B cell (primary cell): ENCODE data around the gene EPB41L2. TPM values are rescaled to one million over a fixed set of nuclear protein-coding genes. Genes with fewer than 3 reads are reported as not detected.

Source experiments
- ATAC-seq: fragments of 200-7000 bp; cut with Tn5 transposase; one replicate; pipeline ENCODE4 v1.10.0; 2021; ENCODE audit warnings: low read depth, mild to moderate bottlenecking, moderate number of reproducible peaks, moderate library complexity
- CTCF ChIA-PET: fragments of 350-600 bp; sonication (Branson Sonifier 250); formaldehyde crosslinking; loops from one replicate; lab custom pipeline; 2021; ENCODE audit warnings: antibody characterized with exemption, inconsistent platforms; lab: Charles Lee
- POLR2A ChIA-PET: fragments of 350-600 bp; sonication (Branson Sonifier 250); formaldehyde crosslinking; loops from one replicate; lab custom pipeline; 2021; ENCODE audit warnings: antibody characterized with exemption; lab: Charles Lee
- DNase-seq: peaks from one replicate; pipeline ENCODE4 v3.0.0; 2013
- H2AFZ ChIP-seq: 2 replicates; pipeline ENCODE4 v1.6.1; 2012; ENCODE audit warnings: mild to moderate bottlenecking, low read depth, low read length; ENCODE audit not compliant: insufficient read depth, poor library complexity, severe bottlenecking
- H3K27ac ChIP-seq, 2 donors: 1 replicate in 1 of 2; 2 replicates in 1 of 2; pipeline ENCODE4 v1.5.1; 2012 to 2013; ENCODE audit warnings: low read length in 2 of 2, mild to moderate bottlenecking in 2 of 2, moderate library complexity in 1 of 2
- H3K27me3 ChIP-seq, 4 experiments: fragments of 200-600 bp in 1 of 4; sonication (generic) in 1 of 4; replicated peaks in 1 of 4; 1 replicate in 2 of 4; 2 replicates in 2 of 4; pipeline versions ENCODE4 v1.6.1 to v1.7.0; 2013 to 2016; ENCODE audit warnings: low read length in 3 of 4, mild to moderate bottlenecking in 2 of 4, mixed read lengths in 1 of 4, moderate library complexity in 1 of 4; ENCODE audit not compliant: insufficient read depth in 4 of 4, control insufficient read depth in 3 of 4; ENCODE audit errors: control extremely low read depth in 1 of 4
- H3K36me3 ChIP-seq, 2 experiments: replicated peaks in 1 of 2; 1 replicate in 1 of 2; 2 replicates in 1 of 2; pipeline versions ENCODE4 v1.6.1 to v1.7.1; 2013; ENCODE audit warnings: low read length in 1 of 2; ENCODE audit not compliant: insufficient read depth in 2 of 2, control insufficient read depth in 1 of 2; ENCODE audit errors: control extremely low read depth in 1 of 2, extremely low read depth in 1 of 2
- H3K4me1 ChIP-seq, 2 donors: fragments of 200-600 bp in 1 of 2; sonication (generic) in 1 of 2; 1 replicate in 1 of 2; 2 replicates in 1 of 2; pipeline versions ENCODE4 v1.5.1 to v1.6.1; 2013 to 2017; ENCODE audit warnings: low read length in 2 of 2; ENCODE audit not compliant: control insufficient read depth in 2 of 2, insufficient read depth in 2 of 2
- H3K4me2 ChIP-seq: replicated peaks from 2 replicates; pipeline ENCODE3; 2012; ENCODE audit warnings: mild to moderate bottlenecking, low read depth, low read length; ENCODE audit not compliant: poor library complexity, severe bottlenecking
- H3K4me3 ChIP-seq, 5 experiments: fragments of 200-600 bp in 1 of 5; sonication (generic) in 1 of 5; 1 replicate in 3 of 5; 2 replicates in 2 of 5; pipeline versions ENCODE4 v1.5.1 to v1.7.0; 2011 to 2016; ENCODE audit warnings: low read length in 4 of 5, mild to moderate bottlenecking in 4 of 5, low read depth in 2 of 5, control low read depth in 1 of 5, moderate library complexity in 1 of 5; ENCODE audit not compliant: insufficient read depth in 1 of 5; ENCODE audit errors: control extremely low read depth in 1 of 5, extremely low read depth in 1 of 5
- H3K79me2 ChIP-seq: fragments of 200-600 bp; sonication (generic); one replicate; pipeline ENCODE4 v1.6.0; 2016; ENCODE audit warnings: low read length; ENCODE audit not compliant: control insufficient read depth, insufficient read depth
- H3K9ac ChIP-seq: fragments of 200-600 bp; sonication (generic); 2 replicates; pipeline ENCODE4 v1.6.1; 2017; ENCODE audit warnings: mild to moderate bottlenecking, low read length, moderate library complexity
- H3K9me3 ChIP-seq, 3 donors: one replicate each; pipeline versions ENCODE4 v1.6.1 to v1.7.1; 2013; ENCODE audit warnings: low read length in 2 of 3; ENCODE audit not compliant: control insufficient read depth in 2 of 3, insufficient read depth in 1 of 3; ENCODE audit errors: control extremely low read depth in 1 of 3
- H4K20me1 ChIP-seq: 2 replicates; pipeline ENCODE4 v1.6.0; 2012; ENCODE audit warnings: mild to moderate bottlenecking, low read length; ENCODE audit not compliant: insufficient read depth, control insufficient read depth, poor library complexity, severe bottlenecking
- H3K27ac Mint-ChIP-seq: one replicate; pipeline ENCODE4 v1.8.0; 2021; ENCODE audit warnings: mixed read lengths
- H3K27me3 Mint-ChIP-seq: one replicate; pipeline ENCODE4 v1.8.0; 2021; ENCODE audit warnings: mixed read lengths
- H3K4me1 Mint-ChIP-seq: one replicate; pipeline ENCODE4 v1.8.0; 2021; ENCODE audit warnings: mixed read lengths
- H3K4me3 Mint-ChIP-seq: one replicate; pipeline ENCODE4 v1.8.0; 2021; ENCODE audit warnings: mixed read lengths
- H3K9me3 Mint-ChIP-seq: one replicate; pipeline ENCODE4 v1.8.0; 2022; ENCODE audit warnings: mixed read lengths; ENCODE audit not compliant: insufficient read depth
- EZH2 ChIP-seq: IDR thresholded peaks from 2 replicates; pipeline ENCODE4 v1.6.1; 2012; ENCODE audit warnings: borderline replicate concordance, low read depth, mild to moderate bottlenecking, moderate library complexity, low read length; ENCODE audit not compliant: insufficient read depth, poor library complexity, severe bottlenecking
- WGBS: methylation state at CpG from one replicate; pipeline ENCODE4 v1.1.5; 2013; ENCODE audit warnings: missing lambda C conversion rate; ENCODE audit not compliant: insufficient coverage; 5-methylcytosine and 5-hydroxymethylcytosine counted together
- intact Hi-C: fragments of 100-400 bp; cut with micrococcal nuclease; formaldehyde crosslinking; loops from one replicate; pipeline ENCODE4 v1.10.0; 2022
- polyA plus RNA-seq: library from polyadenylated mRNA; depleted of rRNA; stranded (reverse); fragments of >200 nt; gene quantifications from 2 replicates; pipeline ENCODE4 v1.2.3, GENCODE V29; 2012
- total RNA-seq, 2 donors: library from RNA; stranded (reverse); fragments of 120-200 nt in 1 of 2; gene quantifications; 1 replicate in 1 of 2; 2 replicates in 1 of 2; pipeline versions ENCODE4 v1.2.3 to v1.2.4, GENCODE V29; 2013 to 2022
- TF ChIP-seq, protein P1 (sequence below): fragments of 200-600 bp; IDR thresholded peaks from one replicate; pipeline ENCODE4 v1.8.0; 2022; ENCODE audit warnings: antibody characterized with exemption, mild to moderate bottlenecking

Gene EPB41L2
- total and polyA plus RNA-seq, 2 donors (not counting 1 experiment from before 2014, with no cell fraction given): 17.8 to 61.0 TPM

GRCh38 chr6:131060311-131060710, 2.7 kb downstream of the EPB41L2 start:
- 75% methylated on average over 1 of the region's 3 CpGs for WGBS
- intact Hi-C loops: loop anchor here (2.0 to 10.0 kb wide), 3 partner anchors 56 to 1454 kb away; partner anchors contain the start of gene STX7
- Histone ChIP-seq H2AFZ (no peak overlapping the region), H3K4me3 (peak overlapping the region in 1 of 5 experiments; percentile 94), H3K79me2 (peaks cover 45% of the 10 kb centered on the region), H3K4me2 (peak overlapping the region; percentile 78), H3K27me3 (no peaks in the 10 kb centered on the region), H3K27ac (peak overlapping the region in 1 of 2 donors; percentile 0), H3K36me3 (peaks cover 0 to 2% of the 10 kb centered on the region in 2 experiments), H3K9me3 (peaks cover 3 to 12% (median 3%) of the 10 kb centered on the region in 3 donors), H3K9ac (no peak overlapping the region), H4K20me1 (no peaks in the 10 kb centered on the region), H3K4me1 (peaks cover 27 to 32% of the 10 kb centered on the region in 2 donors)
- ChIA-PET CTCF (interaction anchor here (0.9 to 1.8 kb wide), 3 partner anchors 11 to 175 kb away, joined by 3 to 6 read pairs (median 4); no protein-coding TSS in a partner anchor), POLR2A (no interaction called here)
- Mint-ChIP-seq H3K27me3 (no peaks in the 10 kb centered on the region), H3K9me3 (peaks cover 13% of the 10 kb centered on the region), H3K27ac (peak overlapping the region; percentile 77), H3K4me3 (peak overlapping the region; percentile 51), H3K4me1 (peaks cover 33% of the 10 kb centered on the region)
- DNase-seq (peak; percentile 21), ATAC-seq (no peak)
- no peak for TF ChIP-seq EZH2
- TF ChIP-seq, protein P1, sequence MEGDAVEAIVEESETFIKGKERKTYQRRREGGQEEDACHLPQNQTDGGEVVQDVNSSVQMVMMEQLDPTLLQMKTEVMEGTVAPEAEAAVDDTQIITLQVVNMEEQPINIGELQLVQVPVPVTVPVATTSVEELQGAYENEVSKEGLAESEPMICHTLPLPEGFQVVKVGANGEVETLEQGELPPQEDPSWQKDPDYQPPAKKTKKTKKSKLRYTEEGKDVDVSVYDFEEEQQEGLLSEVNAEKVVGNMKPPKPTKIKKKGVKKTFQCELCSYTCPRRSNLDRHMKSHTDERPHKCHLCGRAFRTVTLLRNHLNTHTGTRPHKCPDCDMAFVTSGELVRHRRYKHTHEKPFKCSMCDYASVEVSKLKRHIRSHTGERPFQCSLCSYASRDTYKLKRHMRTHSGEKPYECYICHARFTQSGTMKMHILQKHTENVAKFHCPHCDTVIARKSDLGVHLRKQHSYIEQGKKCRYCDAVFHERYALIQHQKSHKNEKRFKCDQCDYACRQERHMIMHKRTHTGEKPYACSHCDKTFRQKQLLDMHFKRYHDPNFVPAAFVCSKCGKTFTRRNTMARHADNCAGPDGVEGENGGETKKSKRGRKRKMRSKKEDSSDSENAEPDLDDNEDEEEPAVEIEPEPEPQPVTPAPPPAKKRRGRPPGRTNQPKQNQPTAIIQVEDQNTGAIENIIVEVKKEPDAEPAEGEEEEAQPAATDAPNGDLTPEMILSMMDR: no peak

GRCh38 chr6:131059486-131059885, 3.6 kb downstream of the EPB41L2 start:
- no peaks in the 10 kb centered on the region for H4K20me1 ChIP-seq
- H3K9me3 ChIP-seq: peaks cover 6 to 20% (median 7%) of the 10 kb centered on the region in 3 donors
- Mint-ChIP-seq H3K4me3 (no peak overlapping the region), H3K27me3 (no peaks in the 10 kb centered on the region), H3K9me3 (peaks cover 14% of the 10 kb centered on the region), H3K4me1 (peaks cover 33% of the 10 kb centered on the region), H3K27ac (no peak overlapping the region)
- peaks cover 52% of the 10 kb centered on the region for H3K79me2 ChIP-seq
- intact Hi-C loops: no loop called here
- H3K4me1 ChIP-seq: peaks cover 27 to 32% of the 10 kb centered on the region in 2 donors
- H3K27ac ChIP-seq: no peak overlapping the region
- no peak overlapping the region for H3K4me2 ChIP-seq
- no peak for DNase-seq
- ATAC-seq: no peak
- WGBS: 100% methylated on average over 1 of the region's 4 CpGs
- no peaks in the 10 kb centered on the region for H3K27me3 ChIP-seq
- POLR2A ChIA-PET: no interaction called here
- H3K9ac ChIP-seq: no peak overlapping the region
- no peak for TF ChIP-seq EZH2
- TF ChIP-seq, protein P1: no peak
- CTCF ChIA-PET: interaction anchor here (0.6 to 1.4 kb wide), 2 partner anchors 20 to 517 kb away, joined by 3 to 4 read pairs; no protein-coding TSS in a partner anchor
- peaks cover 0 to 4% of the 10 kb centered on the region in 2 experiments for H3K36me3 ChIP-seq
- no peak overlapping the region for H2AFZ ChIP-seq
- H3K4me3 ChIP-seq: no peak overlapping the region
